ENCODE data around the gene TEFM. TPM values are rescaled to one million over a fixed set of nuclear protein-coding genes. Genes with fewer than 3 reads are reported as not detected.

TEFM gene
- total RNA-seq, 4 donors from 2014 or later, result 1.8 to 15.0 (median 8.9) TPM

DNA sequence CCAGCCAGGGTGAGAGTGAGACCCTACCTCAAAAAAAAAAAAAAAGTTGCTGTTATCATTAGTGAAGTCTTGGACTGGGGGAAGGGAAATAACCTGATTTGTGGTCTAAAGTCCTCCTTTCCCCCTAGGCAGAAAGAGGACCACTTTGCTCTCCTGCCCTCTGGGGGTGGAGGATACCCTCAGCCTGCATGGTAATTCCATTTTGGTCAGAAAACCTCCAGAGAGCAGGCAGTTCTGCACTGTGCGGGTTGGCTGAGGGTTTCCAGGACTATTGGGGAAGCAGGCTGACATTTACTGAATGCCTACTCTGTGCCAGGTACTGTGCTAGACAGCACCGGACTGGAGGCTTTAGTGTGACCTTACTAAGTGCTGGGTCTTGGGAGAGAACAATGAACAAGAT is 18.3 kb upstream of the TEFM start:
- WGBS, 2 donors (ENCODE audit: low coverage in 1 of 2), result 60 to 65% methylated on average over 2 of the region's 2 CpGs
- intact Hi-C loops (cut with DNase I; ENCODE audit: low total_unique reads), result loop anchor here (10.0 kb wide), 1 partner anchor 1740 kb away; no protein-coding TSS in a partner anchor
- no peak for TF ChIP-seq EP300 (IDR thresholded peaks at IDR 0.05; ENCODE audit: low read depth)
- TF ChIP-seq POLR2A (IDR thresholded peaks at IDR 0.05), result no peak
- TF ChIP-seq, protein P1, sequence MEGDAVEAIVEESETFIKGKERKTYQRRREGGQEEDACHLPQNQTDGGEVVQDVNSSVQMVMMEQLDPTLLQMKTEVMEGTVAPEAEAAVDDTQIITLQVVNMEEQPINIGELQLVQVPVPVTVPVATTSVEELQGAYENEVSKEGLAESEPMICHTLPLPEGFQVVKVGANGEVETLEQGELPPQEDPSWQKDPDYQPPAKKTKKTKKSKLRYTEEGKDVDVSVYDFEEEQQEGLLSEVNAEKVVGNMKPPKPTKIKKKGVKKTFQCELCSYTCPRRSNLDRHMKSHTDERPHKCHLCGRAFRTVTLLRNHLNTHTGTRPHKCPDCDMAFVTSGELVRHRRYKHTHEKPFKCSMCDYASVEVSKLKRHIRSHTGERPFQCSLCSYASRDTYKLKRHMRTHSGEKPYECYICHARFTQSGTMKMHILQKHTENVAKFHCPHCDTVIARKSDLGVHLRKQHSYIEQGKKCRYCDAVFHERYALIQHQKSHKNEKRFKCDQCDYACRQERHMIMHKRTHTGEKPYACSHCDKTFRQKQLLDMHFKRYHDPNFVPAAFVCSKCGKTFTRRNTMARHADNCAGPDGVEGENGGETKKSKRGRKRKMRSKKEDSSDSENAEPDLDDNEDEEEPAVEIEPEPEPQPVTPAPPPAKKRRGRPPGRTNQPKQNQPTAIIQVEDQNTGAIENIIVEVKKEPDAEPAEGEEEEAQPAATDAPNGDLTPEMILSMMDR (IDR thresholded peaks at IDR 0.05), result no peak
- no peak for TF ChIP-seq POLR2AphosphoS5 (IDR thresholded peaks at IDR 0.05)
- peaks cover 61% of the 10 kb centered on the region for H3K27me3 ChIP-seq
- DNase-seq, result no peak
- no peak overlapping the region for H3K27ac ChIP-seq
- no peaks in the 10 kb centered on the region for H3K36me3 ChIP-seq
- in situ Hi-C loops (cut with MboI; ENCODE audit: low pct_ligation_motif_present in 1 of 4, low pct_unique_long_range_greater_than_20kb in 1 of 4, low sequenced_read_pairs in 3 of 4), result loop anchor here in 1 of 4 donors (25.0 kb wide), 1 partner anchor 288 kb away; no protein-coding TSS in a partner anchor
- H3K9me3 ChIP-seq, result no peaks in the 10 kb centered on the region
- H3K4me3 ChIP-seq, result no peak overlapping the region
- H3K4me1 ChIP-seq, result peaks cover 0 to 17% (median 13%) of the 10 kb centered on the region in 4 donors

DNA sequence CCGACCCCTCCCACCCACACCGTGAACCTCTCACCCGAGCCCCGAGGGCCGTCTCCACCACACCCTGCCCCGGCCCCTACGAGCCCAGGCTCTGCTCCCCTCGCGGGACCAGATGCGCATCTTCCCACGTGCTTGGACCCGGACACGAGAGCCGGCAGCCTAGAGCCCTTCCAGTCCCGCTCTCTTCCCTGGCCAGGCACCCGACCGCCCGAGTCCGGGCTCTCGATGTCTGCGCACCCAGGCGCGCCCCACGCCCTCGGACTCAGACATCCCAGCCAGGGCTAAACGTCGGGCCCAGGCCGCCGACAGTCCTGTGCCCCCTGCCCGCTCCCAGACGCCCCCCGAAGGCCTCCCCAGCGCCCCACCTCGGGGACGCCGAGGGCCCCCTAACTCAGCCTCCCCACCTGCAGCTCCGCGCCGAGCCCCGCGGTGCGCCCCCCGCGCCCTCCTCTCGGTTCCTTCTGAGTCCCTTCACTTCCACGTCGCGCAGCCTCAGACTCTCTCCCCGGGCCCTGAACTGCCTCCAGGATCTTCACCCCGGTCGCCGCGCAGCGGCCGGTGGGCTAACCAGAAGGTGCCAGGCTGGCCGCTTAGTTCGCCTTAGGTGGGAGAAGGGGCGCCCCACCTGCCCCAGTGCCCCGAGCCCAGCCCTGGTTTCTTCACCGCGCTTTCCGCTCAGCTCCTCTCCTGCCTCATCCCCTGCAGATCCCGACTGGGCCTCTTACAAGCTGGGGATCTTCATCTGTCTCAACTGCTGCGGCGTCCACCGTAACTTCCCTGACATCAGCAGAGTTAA is 16.4 kb upstream of the TEFM start:
- Histone ChIP-seq H3K27me3 (peaks cover 61% of the 10 kb centered on the region), H3K36me3 (no peaks in the 10 kb centered on the region), H3K27ac (peak overlapping the region; percentile 33 to 60 (median 40)), H3K4me3 (peak overlapping the region; percentile 21 to 64 (median 48)), H3K9me3 (no peaks in the 10 kb centered on the region), H3K4me1 (peaks cover 0 to 17% (median 13%) of the 10 kb centered on the region in 4 donors)
- TF ChIP-seq, protein P1 (IDR thresholded peaks at IDR 0.05), result no peak
- TF ChIP-seq POLR2AphosphoS5 (IDR thresholded peaks at IDR 0.05) (no peak), EP300 (IDR thresholded peaks at IDR 0.05; ENCODE audit: low read depth) (no peak), POLR2A (IDR thresholded peaks at IDR 0.05) (no peak)
- peak; percentile 17 for DNase-seq
- WGBS, 2 donors (ENCODE audit: low coverage in 1 of 2), result 6% methylated on average over 49 of the region's 66 CpGs; no CpG with 5 or more reads in 1 of the 2 donors
- in situ Hi-C loops (cut with MboI; ENCODE audit: low pct_ligation_motif_present in 1 of 4, low pct_unique_long_range_greater_than_20kb in 1 of 4, low sequenced_read_pairs in 3 of 4) (loop anchor here in 1 of 4 donors (25.0 kb wide), 1 partner anchor 290 kb away; no protein-coding TSS in a partner anchor), intact Hi-C loops (cut with DNase I; ENCODE audit: low total_unique reads) (loop anchor here (10.0 kb wide), 1 partner anchor 1742 kb away; no protein-coding TSS in a partner anchor)

- intact Hi-C loops (cut with DNase I; ENCODE audit: low total_unique reads) (loop anchor here (10.0 kb wide), 1 partner anchor 1743 kb away; no protein-coding TSS in a partner anchor), in situ Hi-C loops (cut with MboI; ENCODE audit: low pct_ligation_motif_present in 1 of 4, low pct_unique_long_range_greater_than_20kb in 1 of 4, low sequenced_read_pairs in 3 of 4) (loop anchor here in 1 of 4 donors (25.0 kb wide), 1 partner anchor 291 kb away; no protein-coding TSS in a partner anchor)
- Histone ChIP-seq H3K4me1 (peaks cover 0 to 17% (median 13%) of the 10 kb centered on the region in 4 donors), H3K36me3 (no peaks in the 10 kb centered on the region), H3K9me3 (no peaks in the 10 kb centered on the region), H3K4me3 (peak within 1 kb of the TSS; percentile 21 to 64 (median 48)), H3K27me3 (peaks cover 61% of the 10 kb centered on the region), H3K27ac (peak within 1 kb of the TSS; percentile 33 to 60 (median 40))
- TF ChIP-seq, protein P1 (IDR thresholded peaks at IDR 0.05), result no peak
- TF ChIP-seq POLR2A (IDR thresholded peaks at IDR 0.05), result peak; percentile 8
- TF ChIP-seq EP300 (IDR thresholded peaks at IDR 0.05; ENCODE audit: low read depth), result no peak
- peak in 2 of 3 donors; percentile 13 to 18 for TF ChIP-seq POLR2AphosphoS5 (IDR thresholded peaks at IDR 0.05)
- 0 to 3% methylated on average over 2 to 40 of the region's 60 CpGs for WGBS, 2 donors (ENCODE audit: low coverage in 1 of 2)
- DNase-seq, result peak; percentile 77
These were observed 15.6 kb upstream of the TEFM start, which contains the start of gene ADAP2 for GRCh38 chr17:30921544-30922196. Gene ADAP2 (plus strand): TSS chr17:30921945. CDS start chr17:30922015, 70 bp downstream.
